Activated T-cell treated with anti-CD3 and anti-CD28 coated beads for 4 hours (primary cell): ENCODE data around the gene USP4.
A peak's percentile ranks its signal among the peaks of the same experiment; 100 is the strongest.

Experiments used
- DNase-seq: peaks from one replicate; pipeline ENCODE4 v3.0.0-alpha.2; 2020

Gene USP4

DNA sequence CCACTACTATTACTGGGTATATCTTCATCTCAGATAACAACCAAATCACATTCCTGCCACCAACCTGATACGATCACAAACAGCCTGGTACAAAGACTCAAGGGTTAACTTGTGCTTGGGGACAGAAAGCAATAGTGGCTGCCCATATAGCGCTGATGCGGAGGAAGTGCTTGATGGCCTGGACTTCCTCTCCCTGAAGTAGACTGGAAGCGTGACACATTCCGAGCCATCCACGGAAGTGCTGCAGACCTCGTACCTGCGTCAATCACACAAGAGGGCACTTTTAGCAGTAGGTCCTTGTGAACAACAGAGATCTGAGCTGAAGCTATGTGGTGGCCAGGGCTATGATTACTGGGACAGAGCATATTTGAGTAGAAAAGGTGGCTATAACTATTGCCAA is 45.5 kb downstream of the USP4 start:
- DNase-seq = no peak

DNA sequence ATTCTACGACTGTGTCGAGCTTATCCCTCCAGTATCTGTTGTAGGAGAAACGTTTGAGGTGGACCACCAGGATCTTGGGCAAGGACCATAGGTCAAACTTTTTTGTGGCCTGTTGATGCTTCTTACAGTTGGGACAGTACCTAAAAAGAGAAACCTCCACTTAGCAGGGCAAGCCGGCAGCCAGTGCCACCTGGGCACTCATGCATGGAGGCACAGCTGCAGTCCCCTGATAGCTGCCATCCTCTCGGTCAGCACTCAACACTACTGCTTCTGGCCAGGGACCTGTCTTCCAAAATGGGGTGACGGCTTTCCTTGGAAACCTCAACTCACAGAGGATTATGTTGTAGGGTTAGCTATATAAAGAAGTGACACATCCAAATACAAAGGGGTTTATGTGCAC is 55.9 kb downstream of the USP4 start:
- no peak for DNase-seq

DNA sequence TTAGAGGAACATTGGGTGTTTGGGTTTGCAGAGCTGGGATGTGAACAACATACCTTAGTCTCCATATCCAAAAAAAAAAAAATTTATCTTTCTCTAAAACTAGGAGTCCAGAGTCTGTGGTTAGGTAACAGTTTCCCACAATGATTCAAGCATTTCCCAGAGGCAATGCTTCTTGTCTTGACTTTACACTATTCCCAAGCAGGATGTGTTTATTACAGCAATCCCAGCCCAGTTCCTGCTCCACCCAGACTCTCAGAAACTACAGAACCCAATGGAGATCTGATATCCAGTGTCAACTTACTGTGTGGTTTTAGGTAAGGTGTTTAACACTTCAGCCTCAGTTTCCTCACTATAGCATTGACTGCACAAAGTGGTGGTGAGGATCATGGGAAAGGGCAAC is 60.5 kb downstream of the USP4 start:
- no peak for DNase-seq

DNA sequence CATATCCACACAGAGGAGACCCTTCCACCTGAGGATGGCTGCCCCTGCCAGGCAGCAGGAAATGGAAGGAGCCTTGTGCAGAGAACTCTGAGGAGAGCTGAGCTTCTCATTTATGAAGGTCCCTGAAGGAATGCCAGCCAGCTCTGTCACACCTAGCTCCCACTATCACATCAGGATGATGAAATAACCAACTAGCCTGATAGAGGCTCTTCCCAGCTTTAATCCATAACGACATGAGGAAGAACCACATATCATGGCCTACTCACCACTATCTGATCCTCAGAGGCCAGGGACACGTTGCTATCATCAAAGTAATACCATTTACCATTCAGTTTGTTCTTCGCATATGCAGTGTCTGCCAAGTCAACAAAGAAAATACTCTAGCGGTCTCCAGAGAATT is 61.3 kb downstream of the USP4 start:
- DNase-seq = no peak

DNA sequence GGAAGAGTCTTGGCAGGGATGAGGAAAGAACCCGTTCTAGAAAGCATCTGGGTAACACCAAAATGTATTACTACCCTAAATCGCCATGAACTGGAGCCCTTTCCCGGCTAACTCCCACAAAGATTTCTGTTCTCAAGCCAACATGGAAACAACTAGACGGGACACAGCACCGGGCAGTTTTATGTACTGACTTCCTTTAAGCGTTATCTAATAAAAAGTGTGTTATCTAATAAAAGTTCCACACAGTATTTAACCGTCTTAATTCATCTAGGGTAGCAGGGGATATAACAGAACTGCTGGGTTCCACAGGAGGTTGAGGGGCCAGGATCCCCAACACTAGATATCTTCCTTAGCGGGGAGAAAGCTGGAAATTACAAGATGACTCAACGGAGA is 62.5 kb downstream of the USP4 start:
- no peak for DNase-seq

DNA sequence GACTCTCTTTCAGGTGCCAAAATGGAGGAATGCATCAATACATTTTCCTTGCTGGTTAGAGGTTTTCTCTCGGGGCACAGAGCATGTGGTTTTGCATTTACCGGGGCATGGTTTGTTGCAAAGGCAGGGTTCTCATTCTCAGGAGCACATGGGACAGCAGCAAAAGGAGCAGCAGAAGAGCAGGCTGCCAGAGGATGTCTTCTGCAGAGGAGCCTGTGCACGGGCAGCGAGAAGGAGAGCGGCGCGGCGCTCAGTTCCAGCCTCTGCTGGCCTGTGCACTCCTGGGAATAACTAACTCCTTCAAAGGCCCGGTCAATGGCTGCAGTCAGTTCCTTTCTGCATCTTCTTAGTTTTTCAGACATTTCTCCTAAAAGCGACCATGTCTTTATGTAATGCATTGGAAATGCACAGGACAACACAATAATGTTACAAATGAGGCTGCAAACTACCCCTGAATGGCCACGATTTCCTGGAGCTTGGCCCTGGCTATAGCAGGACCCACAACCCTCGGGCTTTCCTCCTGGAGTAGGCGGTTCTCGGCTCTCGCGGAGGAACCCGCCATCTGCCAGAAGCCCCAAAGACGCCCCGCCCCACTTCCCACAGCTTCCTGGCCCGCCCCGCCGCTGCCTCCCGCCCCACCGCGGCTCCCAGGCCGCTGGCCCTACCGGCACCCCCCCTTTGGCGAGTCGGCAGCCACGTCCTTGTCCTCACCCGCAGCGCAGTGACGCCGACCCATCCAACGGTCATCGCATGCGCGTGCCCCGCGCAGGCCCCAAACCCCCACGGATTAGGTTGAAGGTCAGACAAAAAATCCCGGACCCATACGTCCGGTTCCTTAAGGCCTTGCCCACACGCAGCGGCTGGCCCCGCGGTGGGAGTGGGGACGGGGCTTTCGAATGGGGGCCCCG is 63.1 kb downstream of the USP4 start, which contains the start of gene C3orf62:
Gene C3orf62 (minus strand): TSS at position 758 of the 908 bp plus-strand sequence. CDS start 360 bp downstream, at position 398.
- peak; percentile 53 for DNase-seq

DNA sequence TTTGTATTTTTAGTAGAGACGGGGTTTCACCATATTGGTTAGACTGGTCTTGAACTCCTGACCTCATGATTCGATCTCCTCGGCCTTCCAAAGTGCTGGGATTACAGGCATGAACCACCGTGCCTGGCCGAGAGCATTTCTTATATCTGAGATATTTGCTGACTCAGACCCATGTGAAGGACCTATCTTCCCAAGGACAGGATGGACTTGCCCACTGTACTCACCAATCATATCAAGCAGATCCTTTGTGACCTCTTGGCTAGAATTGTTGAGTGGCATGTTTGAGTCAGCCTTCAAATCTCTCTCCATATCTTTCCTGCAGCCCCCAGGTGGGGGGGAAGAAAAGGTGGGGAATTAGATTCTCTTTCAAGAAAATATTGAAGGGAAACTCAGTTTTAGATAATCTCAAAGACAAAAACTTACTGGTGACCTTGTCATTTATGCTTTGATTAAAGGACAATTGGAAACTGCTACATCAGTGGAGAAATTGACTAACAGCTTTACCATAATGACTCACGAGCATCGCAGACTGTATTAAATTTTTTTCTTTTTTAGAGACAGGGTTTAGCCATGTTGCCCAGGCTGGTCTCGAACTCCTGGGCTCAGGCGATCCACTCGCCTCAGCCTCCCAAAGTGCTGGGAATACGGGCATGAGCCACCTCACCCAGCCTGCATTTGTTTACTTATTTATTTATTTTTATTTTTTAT is 65.9 kb downstream of the USP4 start:
- no peak for DNase-seq

DNA sequence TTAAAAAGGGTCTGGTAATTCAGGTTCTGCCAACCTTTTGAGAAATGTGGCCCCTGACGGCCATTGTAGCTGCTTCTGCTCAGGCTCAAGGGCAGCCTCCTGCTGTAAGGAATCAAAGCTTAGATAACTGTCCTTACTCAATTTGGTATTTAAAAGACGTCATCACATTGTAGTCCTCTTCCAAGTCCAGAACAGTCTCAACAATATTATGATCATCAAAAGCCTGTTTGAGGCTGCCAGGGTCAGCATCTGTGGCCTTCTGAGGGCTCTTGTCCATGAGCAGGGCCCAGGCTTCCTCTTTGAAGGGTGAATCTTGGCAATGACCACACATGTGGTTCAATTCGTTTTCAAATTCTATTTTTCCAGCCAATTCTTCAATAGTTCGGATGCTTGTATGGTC is 68.8 kb downstream of the USP4 start:
- DNase-seq = no peak

DNA sequence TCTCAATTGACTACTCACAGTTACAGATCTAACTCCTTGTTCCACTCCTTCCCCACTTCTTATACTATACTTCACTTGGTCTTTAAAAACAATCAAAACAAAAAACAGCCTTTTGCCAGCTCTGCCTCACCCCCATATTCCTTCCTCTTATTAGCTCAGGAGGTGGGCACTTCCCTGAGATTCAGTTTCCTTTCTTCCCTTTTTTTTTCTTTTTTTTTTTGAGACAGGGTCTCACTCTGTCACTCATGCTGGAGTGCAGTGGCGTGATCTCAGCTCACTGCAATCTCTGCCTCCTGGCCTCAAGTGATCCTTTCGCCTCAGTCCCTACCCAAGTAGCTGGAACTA is 69.7 kb downstream of the USP4 start:
- DNase-seq = no peak

DNA sequence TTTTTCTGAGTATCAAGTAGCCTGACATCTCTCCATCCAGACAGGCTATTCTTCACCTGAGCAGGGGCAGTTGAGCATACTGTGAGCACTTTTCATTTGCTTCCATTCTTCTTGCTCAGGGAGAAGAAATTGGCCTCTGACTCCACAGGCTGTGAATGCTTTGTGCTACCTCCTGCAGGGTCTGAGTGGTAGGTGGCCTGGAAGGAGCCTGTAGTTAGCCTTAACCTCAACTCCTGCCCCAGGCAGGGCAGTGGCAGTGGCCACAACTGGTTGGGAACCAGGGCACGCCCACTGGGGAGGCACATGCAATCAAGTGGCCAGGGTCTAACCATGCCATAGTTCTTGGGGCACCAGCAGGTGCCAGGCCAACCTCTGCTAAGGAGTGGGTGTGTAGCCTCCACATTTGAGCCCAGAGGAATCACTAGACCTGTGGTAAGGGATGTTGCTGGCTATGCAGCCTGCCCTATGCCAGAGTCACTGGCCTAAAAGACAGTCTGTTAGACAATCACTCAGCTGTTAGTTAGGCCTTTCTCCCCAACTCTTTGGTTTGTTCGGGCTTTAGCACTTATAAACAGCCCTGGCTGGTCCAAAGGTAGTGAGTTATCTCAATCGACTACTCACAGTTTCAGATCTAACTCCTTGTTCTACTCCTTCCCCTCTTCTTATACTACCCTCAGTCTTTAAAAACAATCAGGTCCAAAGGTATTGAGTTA is 70.3 kb downstream of the USP4 start:
- no peak for DNase-seq

DNA sequence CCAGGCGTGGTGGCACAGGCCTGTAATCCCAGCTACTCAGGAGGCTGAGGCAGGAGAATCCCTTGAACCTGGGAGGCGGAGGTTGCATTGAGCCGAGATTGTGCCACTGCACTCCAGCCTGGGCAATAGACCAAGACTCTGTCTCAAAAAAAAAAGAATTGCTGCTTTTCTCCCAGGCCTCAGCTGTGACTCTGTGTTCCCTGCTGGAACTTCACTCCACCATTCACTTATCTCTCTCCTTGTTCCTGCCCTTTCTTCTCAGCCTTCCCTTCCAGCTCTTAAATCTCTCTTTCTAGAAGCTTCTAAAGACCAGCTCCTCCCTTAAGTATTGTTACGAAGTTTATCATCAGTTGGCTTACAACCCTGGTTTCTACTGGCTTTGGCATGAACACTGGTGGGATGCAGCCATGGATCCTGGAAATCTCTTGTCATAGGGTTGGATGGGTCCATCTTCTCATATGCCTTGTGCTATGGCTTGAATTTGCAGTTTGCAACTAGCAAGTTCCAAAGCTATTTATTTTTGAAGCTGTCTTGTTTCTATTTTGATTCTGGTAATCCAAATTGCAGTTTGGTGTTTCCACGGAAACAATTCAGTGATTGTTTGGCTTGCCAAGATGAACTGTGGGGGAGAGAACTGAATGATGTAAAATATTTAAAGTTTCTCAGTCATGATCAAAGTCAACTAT is 73.3 kb downstream of the USP4 start:
- DNase-seq = no peak

DNA sequence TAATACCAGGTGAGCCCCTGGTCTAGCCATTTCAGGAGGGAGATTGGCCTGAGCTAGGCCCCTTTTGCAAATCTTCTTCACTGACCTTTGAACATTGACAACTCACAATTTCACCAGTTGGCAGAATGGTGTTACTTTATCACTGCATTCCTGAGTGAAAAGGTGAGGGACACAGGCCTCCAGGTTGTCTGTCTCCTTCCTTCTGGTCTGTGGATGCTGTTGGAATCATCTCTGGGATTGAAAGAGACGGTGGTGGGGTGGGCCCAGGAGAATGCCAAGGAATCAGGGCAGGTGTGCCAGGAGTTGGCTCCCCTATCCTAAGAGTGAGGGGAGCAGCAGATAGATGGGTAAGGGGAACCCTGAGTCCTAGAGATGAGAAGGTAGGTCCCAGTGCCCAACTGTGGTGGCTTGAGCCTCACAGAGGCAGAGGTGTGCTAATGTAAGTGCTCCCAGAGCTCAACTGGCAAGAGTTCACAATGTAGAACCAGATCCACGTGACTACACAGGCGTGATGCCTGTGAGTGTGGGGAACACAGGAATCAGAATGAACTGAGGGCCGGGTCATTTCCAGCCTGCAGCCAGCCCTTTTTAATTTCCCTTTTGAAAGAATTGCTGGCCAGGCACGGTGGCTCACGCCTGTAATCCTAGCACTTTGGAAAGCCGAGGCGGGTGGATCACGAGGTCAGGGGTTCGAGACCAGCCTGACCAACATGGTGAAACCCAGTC is 74.0 kb downstream of the USP4 start:
- DNase-seq = no peak

DNA sequence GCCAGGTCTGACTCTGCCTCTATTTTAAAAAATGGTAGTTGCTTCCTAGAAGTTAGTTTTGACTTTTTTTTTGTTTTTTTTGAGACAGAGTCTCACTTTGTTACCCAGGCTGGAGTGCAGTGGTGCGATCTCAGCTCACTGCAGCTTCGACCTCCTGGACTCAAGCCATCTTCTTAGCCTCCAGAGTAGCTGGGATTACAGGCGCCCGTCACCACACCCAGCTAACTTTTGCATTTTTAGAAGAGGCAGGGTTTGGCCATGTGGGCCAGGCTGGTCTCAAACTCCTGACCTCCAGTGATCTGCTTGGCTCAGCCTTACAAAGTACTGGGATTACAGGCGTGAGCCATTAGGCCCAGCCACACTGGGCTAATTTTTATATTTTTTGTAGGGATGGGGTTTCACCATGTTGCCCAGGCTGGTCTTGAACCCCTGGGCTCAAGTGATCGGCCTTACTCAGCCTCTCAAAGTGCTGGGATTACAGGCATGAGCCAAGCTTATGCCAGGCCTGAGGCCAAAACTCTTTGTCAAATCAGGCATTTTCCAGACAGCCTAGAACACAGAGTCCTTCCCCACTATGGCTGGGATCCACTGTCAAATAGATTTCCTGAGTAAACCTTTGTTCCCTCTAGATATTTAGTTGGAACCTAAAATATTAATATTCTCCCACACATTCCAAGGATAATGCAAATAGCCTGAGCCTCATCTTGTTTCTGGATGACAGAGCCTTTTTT is 76.5 kb downstream of the USP4 start:
- DNase-seq = no peak

DNA sequence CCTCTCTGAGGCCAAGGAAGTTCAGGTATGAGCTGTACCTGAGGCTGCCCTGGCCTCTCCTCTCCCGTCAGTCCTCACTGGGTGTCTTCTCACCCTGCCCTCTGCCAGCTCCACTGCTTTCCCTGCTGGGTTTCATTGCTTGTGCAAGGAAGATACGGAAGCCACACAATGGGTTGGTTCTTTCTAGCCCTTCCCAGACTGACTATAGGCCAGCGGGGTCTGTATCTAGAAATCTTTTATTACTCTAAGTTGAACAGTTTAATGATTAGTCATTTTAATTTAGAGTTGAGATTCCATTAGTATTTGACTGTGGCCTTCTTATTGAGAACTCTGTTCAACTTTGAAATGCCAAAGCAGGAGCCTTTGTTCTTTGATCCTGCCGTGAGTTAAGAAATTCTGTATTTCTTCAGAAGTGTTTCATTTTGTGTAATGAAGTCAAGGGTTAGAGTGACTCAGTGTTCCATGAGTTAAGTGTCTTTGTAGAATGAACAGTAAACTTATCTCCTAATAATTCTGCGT is 79.0 kb downstream of the USP4 start:
- DNase-seq = no peak

DNA sequence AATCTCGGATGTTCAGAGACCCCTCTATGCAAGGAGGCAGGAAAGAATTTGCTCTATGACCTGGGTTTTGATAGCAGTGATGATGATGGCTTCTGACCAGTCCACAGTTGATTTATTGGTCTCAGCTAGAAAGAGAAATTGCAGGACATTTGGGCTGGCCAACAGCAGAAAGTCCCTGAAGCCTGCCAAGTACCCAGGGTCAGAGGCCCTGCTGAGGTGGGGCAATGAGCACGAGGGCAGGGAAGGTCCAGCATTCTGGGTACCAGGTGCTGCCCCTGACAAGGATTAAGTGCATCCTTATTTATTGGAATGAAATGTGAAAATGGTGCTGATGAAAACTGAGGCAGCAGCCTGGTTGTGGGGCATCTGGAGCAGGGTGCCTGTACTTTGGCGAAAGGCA is 82.7 kb downstream of the USP4 start:
- DNase-seq = no peak

DNA sequence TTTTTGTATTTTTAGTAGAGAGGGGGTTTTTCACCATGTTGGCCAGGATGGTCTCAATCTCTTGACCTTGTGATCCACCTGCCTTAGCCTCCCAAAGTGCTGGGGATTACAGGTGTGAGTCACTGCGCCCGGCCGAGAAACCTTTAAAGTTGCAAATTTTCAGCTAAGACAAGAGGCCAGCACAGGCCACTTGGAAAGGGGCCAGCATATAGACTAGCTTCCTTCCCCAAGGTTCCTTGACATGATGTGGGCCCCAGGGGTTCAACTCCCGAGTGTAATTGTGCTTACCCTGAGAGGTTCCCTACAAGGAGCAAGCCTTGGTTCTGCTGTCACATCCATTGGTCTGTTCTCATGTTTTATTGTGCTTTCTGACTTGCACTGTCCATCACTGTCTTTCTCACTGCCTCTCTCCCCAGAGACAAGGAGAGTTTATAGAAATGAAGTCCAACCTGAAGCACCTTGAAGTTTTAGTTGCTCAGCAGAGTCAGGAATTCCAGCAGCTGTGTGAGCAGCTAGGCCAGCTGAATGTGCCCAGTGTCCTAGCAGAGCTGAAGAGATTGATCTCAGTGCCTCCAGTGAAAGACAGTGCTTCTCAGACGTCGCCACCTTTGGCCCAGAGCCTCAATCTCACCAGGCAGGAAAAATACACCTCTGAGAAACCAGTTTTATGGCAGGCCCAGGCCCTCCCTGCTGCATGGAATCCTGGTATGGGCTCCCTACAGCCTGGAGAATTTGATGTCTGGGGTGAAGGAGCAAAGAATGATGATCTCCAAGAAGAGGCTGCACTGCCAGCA is 83.9 kb downstream of the USP4 start:
- no peak for DNase-seq

DNA sequence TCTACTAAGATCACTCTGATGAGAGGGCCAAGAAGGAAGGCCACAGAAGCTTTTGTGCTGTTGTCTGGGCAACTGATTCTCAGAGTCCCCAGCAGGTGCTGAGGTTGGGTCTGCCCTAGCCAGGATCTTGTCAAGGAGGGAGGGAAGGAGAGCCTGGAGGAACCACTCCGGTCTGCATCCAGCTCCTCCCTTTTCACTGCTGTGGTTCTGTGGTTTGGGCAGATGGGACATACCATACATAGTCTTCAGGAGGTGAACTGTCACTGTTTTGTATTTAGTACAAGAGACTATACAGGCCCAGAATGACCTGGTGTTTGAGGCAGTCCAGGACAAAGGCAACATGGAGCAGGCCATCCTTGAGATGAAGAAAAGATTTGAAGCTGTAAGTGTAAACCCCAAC is 84.7 kb downstream of the USP4 start:
- no peak for DNase-seq

DNA sequence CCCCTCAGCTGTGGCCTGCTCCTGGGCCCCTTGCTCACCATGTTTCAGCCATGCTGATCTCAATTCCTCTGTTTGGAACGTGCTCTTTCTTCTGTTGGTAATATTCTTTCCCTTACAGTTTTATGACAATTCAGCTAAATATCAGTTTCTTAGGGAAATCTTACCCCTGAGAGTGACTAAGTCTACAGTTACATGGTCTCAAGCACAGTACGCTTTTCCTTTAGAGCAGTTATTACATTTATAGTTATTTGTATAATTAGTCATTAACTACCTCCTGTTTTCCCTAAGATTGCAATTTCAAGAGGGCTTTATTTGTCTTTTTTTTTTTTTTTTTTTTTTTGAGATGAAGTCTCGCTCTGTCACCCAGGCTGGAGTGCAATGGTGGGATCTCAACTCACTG is 86.3 kb downstream of the USP4 start:
- no peak for DNase-seq

DNA sequence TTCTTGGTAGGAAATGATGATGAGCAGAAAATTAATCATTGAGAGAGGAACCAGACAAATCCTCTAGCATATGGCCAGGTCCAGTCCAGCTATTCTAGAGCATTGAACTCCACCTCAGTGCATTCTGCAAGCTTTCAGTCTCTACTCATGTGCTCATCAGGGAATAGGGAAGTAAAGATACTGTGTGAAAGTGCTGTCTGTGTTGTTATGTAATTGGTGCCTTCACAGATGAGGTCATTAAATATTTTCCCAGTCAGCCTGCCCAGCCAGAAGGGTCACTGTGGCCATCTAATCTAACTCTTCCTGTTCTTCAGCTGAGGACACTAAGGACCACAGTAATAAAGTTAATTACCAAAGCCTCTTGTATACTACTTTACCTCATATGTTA is 91.0 kb downstream of the USP4 start:
- DNase-seq = no peak

DNA sequence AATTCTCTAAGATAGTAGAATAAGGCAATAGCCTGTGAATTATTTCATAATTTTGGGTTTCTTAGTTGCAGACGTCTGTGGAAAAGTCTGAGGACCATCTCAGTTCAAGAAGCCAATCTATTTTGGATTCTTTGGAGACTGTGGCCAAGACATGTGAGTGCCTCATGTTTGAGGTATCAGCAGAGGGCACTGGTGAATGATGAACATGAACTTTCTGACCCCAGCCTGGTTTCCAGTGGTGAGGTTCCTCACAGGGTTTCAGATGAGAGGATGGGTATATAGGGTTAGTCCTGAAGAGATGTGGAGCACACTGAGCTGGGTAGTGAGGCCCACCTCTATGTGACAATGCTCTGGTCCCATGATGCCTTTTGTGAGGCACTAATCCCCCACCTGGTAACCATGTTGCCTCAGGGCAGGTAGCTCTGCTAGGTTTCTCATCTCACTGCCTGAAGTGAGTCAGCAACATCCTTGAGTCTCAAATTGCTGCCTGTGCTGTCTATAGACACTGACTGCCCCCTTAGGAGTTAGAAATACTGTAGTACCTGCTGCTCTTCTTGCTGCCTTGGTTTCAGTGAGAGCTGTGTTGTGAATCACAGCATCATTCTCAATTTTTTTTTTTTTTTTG is 95.2 kb downstream of the USP4 start:
- DNase-seq = no peak
